Stomach (tissue), 4 donors: ENCODE data around the gene GOLGA3.

ENCODE experiments used
- EP300 ChIP-seq: sonication (generic); formaldehyde crosslinking; IDR thresholded peaks from one replicate; pipeline ENCODE4 v1.6.1; 2017; ENCODE audit warnings: antibody characterized with exemption
- POLR2A ChIP-seq, 4 donors: fragments of 450-650 bp; IDR thresholded peaks; one replicate each; pipeline ENCODE4 v1.6.1; 2016; ENCODE audit warnings: antibody characterized with exemption in 4 of 4, control low read depth in 2 of 4, mild to moderate bottlenecking in 1 of 4, moderate library complexity in 1 of 4
- TF ChIP-seq, protein P1 (sequence below), 7 experiments: fragments of 450-650 bp in 4 of 7; fragments of 200-600 bp in 3 of 7; sonication (generic) in 3 of 7; IDR thresholded peaks; one replicate each; pipeline ENCODE4 v1.5.1; 2016 to 2019; ENCODE audit warnings: antibody characterized with exemption in 7 of 7, control low read depth in 2 of 7, mild to moderate bottlenecking in 1 of 7

DNA sequence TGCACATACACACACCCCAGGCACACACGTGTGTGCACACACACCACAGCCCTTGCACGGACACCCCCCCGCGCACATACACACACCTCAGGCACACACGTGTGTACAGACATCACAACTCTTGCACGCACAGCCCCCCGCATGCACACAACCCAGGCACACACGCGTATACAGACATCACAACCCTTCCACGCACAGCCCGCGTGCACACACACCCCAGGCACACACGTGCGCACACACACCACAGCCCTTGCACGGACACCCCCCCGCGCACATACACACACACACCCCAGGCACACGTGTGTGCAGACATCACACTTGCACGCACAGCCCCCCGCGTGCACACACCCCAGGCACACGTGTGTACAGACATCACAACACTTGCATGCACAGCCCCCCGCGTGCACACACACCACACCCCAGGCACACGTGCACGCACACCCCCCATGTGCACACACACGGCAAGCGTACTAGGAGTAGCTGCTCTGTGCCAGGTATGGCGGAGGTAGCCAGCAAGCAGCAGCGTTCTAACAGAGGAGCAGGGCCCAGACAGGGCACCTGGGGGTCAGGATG is 48.8 kb downstream of the GOLGA3 start:
- TF ChIP-seq, protein P1, sequence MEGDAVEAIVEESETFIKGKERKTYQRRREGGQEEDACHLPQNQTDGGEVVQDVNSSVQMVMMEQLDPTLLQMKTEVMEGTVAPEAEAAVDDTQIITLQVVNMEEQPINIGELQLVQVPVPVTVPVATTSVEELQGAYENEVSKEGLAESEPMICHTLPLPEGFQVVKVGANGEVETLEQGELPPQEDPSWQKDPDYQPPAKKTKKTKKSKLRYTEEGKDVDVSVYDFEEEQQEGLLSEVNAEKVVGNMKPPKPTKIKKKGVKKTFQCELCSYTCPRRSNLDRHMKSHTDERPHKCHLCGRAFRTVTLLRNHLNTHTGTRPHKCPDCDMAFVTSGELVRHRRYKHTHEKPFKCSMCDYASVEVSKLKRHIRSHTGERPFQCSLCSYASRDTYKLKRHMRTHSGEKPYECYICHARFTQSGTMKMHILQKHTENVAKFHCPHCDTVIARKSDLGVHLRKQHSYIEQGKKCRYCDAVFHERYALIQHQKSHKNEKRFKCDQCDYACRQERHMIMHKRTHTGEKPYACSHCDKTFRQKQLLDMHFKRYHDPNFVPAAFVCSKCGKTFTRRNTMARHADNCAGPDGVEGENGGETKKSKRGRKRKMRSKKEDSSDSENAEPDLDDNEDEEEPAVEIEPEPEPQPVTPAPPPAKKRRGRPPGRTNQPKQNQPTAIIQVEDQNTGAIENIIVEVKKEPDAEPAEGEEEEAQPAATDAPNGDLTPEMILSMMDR (IDR thresholded peaks at IDR 0.05) = no peak
- TF ChIP-seq POLR2A (IDR thresholded peaks at IDR 0.05) (no peak), EP300 (no peak)
